ENCODE results near the gene HS3ST3A1.

The HS3ST3A1 gene

DNA sequence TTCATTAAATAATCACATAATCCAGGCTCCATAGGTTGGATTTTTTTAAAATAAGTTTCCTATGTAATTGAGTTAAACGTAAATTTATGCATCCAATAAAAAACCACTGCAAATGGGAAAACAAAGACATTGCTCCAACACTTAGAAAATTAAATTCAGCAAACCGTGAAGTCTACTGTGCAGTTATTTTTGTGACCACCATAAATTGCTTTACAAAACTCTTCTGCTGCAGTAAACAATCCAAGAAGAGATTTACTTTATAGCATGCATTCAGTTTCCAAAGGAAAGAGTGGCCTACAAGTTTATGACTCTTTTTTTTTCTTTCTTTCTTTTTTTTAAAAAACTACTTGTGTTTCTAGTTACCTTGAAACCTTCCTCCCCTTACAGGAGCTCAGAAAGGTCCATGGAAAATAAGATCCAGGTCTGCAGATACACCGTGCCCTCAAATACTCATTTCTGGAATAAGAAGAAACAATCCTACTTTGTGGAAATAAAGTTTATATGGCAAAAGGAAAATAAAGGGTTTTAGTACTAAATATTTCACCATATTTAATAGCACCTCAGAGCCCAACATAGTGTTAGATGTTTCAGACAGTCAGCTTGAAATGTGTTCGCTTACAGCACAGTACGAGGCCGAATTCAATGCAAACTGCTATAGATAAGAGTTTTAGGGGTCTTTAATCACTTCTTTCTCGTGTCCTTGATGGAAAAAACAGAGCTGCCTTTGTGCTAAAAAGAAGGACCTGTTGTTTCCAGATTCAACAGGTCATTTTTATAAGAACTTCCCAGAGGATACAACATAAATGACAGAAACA, 3.2 kb downstream of the HS3ST3A1 start:
- DNase-seq (ENCODE audit: low read depth in 3 of 3, low spot score in 1 of 3), result no peak

DNA sequence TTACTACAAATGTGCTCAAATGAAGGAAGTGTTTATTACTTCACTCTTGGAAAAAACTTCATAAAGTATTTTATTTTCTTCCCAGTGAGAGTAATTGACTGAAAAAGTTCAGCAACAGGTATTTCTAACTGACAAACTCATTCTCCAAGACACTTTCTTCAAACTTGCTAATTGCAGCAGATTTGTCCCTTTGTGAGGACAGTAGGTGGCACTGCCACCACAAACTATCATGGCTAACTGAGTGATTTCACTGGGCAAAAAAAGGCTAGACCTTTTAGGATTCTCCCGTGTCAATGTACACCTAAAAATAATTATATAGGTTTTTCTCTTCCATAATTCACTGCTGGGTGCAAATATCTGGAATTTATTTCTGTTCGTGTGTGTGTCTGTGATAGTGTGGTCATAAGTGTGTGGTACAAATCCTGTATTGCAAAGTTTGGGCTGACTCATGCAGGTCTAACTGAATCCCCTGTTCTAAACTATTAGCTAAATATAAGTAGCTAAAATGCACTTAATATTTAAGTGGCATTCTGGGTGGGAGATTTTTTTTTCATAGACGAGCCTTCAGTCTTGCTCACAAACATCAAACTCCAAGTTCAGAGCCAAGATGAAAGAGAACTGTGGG, 3.9 kb downstream of the HS3ST3A1 start:
- DNase-seq (ENCODE audit: low read depth in 3 of 3, low spot score in 1 of 3), result no peak

- DNase-seq (ENCODE audit: low read depth in 3 of 3, low spot score in 1 of 3), result no peak
These were observed 5.3 kb downstream of the HS3ST3A1 start for GRCh38 chr17:13596241-13596923.

GRCh38 chr17:13595599-13595899, 6.2 kb downstream of the HS3ST3A1 start:
- no peak for DNase-seq (ENCODE audit: low read depth in 3 of 3, low spot score in 1 of 3)

GRCh38 chr17:13594762-13595598, 6.7 kb downstream of the HS3ST3A1 start:
- DNase-seq (ENCODE audit: low read depth in 3 of 3, low spot score in 1 of 3), result peak; percentile 58 to 65 (median 63)

DNA sequence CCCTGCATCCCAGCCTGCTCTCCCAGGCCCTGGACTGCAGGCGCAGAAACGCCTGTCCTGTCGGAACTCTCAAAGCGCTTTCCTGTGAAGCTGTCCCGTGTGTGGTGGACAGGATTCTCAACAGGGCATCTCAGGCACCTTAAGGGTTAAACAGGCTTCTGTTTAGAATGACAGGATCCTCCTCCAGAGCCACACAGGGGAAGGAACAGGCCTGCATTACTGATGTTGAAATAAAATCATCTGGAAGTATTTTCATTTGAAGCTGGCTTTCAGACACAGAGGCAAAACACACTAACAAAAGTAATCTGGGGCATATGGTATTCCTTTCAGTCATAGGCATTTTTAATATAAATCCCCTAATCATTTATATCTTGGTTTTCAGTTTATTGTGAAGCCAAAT, 7.4 kb downstream of the HS3ST3A1 start:
- no peak for DNase-seq (ENCODE audit: low read depth in 3 of 3, low spot score in 1 of 3)

DNA sequence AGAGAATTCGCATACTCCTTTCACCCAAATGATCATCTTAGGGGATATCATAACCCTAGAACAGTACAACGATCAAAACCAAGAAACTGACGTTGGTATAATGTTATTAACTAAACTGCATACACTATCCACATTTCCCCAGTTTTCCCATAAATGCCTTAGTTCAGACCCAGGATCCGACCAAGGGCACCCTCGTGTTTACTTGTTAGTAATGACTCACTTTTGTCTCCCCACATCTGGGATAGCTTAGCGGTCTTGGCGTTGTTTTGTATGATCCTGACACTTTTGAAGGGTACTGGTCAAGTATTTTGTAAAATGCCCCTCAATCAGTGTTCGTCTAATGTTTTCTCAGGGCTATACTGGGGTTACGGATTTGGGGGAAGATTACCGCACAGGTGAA, 8.0 kb downstream of the HS3ST3A1 start:
- DNase-seq (ENCODE audit: low read depth in 3 of 3, low spot score in 1 of 3), result no peak

DNA sequence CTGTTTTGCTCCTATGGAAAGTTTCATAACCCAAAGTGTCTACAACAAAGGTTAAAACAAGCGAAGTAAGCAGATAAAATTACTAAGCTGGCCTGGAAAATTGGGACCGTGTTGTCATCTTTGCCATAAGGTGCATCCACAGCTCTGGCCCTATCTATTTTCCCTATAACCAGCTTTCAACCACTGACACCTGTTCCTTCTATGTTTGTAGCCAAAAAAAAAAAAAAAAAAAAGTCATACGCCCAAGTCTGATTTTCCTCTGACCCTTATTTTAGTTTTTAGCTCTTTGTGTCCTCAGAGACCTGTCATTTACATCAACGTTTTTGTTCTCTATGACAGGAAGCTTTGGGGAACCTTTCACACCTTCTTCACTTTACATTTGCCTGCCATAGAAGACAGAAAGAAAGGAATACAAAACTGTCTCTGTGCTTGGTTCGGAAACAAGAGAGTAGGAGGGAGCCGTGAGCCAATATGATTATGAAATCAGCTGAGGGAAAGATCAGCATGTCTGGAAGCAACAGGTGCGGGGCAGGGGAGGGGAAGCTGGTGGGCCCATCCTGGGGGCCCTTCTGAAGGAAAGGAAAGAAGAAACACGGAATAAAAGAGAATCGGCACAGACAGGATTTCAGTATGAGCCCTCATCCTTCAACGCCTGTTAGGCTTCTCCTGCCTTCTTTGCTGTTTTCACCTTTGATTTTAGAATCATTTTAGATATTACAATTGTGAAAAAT, 8.5 kb downstream of the HS3ST3A1 start:
- DNase-seq (ENCODE audit: low read depth in 3 of 3, low spot score in 1 of 3), result no peak

DNA sequence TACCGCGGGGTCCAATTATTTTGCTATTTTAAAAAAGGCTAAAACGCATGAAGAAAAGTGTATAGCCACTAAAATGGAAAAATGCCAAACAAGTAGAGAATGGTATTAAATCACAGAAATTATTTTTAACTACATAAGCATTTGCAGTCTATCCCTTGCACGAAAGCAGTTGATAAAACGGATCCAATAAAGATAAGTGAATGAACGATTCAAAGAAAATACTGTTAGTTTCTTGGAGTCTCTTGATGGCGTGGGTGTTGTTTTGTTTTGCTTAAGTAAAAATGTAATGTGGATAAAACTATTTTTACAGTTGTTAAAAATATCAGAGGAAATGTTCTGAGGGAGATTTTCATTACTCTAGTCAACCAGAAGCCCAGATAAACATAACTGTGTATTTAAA, 9.3 kb downstream of the HS3ST3A1 start:
- no peak for DNase-seq (ENCODE audit: low read depth in 3 of 3, low spot score in 1 of 3)

- DNase-seq (ENCODE audit: low read depth in 3 of 3, low spot score in 1 of 3), result no peak
These were observed 11.3 kb downstream of the HS3ST3A1 start for GRCh38 chr17:13590441-13590840.

DNA sequence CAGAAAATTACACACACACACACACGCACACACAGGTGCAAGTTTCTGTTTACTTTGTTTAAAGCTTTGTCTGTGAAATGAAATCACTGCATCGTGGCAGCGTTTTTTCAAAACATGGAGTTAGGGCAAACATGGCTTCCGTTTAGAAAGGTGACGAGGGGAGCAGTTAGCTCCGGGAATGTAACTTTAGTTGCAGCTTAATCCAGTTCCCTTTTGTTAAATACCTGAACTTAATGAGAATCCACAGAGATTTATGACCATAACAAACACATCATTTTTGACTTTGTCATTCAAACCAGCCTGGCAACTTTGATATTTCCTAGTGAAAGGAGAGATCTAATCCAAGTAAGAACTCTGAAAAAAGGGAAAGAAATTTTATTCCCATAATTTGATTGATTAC, 12.1 kb downstream of the HS3ST3A1 start:
- DNase-seq (ENCODE audit: low read depth in 3 of 3, low spot score in 1 of 3), result no peak

GRCh38 chr17:13587487-13588338, 14.0 kb downstream of the HS3ST3A1 start:
- DNase-seq (ENCODE audit: low read depth in 3 of 3, low spot score in 1 of 3), result no peak

DNA sequence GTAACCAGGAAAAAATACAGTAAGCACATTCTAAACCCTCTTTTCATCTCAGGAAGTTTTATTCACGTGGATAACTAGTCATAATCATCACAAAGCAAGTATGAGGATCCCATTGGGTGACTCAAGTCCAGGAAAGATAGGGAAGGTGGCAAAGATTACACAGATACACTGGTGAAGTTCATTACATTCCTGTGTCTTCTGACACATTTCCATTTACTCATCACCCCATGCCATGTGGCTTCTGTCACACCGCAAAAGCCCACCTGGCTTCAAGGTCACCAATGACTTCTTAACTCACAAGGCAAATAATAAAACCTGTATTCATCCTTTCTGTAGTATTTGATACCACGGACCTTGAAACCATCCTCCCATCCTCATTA, 17.0 kb downstream of the HS3ST3A1 start:
- no peak for DNase-seq (ENCODE audit: low read depth in 3 of 3, low spot score in 1 of 3)

- DNase-seq (ENCODE audit: low read depth in 3 of 3, low spot score in 1 of 3), result no peak
These were observed 17.6 kb downstream of the HS3ST3A1 start for GRCh38 chr17:13583996-13584700.

- no peak for DNase-seq (ENCODE audit: low read depth in 3 of 3, low spot score in 1 of 3)
These were observed 18.8 kb downstream of the HS3ST3A1 start for GRCh38 chr17:13582776-13583547.

DNA sequence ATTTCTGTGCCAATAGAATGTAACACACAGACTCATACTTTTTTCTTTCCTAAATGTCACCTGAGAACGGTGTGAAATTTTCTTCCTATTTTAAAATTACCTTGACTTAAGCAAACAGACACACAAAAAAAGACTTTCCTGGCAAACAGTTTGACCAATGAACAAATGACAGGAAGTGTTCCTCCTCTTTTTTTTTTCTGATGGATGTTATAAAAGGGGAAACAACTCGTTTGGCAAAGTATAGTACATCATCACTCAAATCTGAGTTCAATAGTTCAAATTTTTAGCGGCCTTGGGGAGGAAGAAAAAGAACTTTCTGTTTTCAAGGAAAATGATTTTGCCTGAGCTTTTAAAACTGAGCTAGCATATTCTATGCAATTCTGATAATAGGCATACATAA, 19.8 kb downstream of the HS3ST3A1 start:
- DNase-seq (ENCODE audit: low read depth in 3 of 3, low spot score in 1 of 3), result no peak

DNA sequence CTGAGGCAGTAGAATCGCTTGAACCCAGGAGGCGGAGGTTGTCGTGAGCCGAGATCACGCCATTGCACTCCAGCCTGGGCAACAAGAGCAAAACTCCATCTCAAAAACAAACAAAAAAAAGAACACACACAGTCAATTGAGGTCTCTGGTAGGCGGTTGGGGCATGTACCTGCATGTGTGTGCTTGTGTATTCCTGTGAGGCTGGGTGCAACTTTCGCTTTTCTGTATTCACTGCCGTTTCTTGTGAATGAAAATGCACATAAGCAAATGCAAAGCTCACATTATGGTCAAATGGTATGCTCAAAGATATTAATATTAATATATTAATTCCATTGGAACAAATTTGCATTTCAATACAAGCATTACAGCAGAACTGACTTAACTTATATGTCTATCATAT, 20.9 kb downstream of the HS3ST3A1 start:
- DNase-seq (ENCODE audit: low read depth in 3 of 3, low spot score in 1 of 3), result no peak

- DNase-seq (ENCODE audit: low read depth in 3 of 3, low spot score in 1 of 3), result no peak
These were observed 24.8 kb downstream of the HS3ST3A1 start for GRCh38 chr17:13576661-13577526.
